Measurements from ENCODE around the gene C1QTNF7. TPM values are rescaled to one million over a fixed set of nuclear protein-coding genes. Genes with fewer than 3 reads are reported as not detected.

C1QTNF7 gene
- polyA plus RNA-seq, 1 of the 3 experiments (the other 2 are of a cell fraction): not detected

- Histone ChIP-seq H3K4me2 (no peak overlapping the region), H3K4me1 (ENCODE audit: control insufficient read depth in 1 of 2, insufficient read depth in 2 of 2, low read depth in 1 of 2, low read length in 1 of 2) (peaks cover 0 to 8% of the 10 kb centered on the region in 2 experiments; a peak in 1 of 4 replicates), H3K9me2 (no peaks in the 10 kb centered on the region), H3K27ac (ENCODE audit: low read depth in 2 of 2, low read length in 1 of 2) (no peak overlapping the region), H3K9ac (no peak overlapping the region), H3K79me2 (ENCODE audit: insufficient read depth) (no peaks in the 10 kb centered on the region), H3F3A (replicated peaks; ENCODE audit: insufficient read depth) (peaks cover 7% of the 10 kb centered on the region), H3K4me3 (ENCODE audit: low read depth in 2 of 2, low read length in 1 of 2) (no peak overlapping the region), H4K20me1 (ENCODE audit: insufficient read depth) (no peaks in the 10 kb centered on the region), H2AFZ (ENCODE audit: low read depth) (no peak overlapping the region), H3K36me3 (replicated peaks in 1 of 2; ENCODE audit: control insufficient read depth in 1 of 2, insufficient read depth in 2 of 2, low read length in 1 of 2) (no peaks in the 10 kb centered on the region), H3K9me3 (no peaks in the 10 kb centered on the region), H3K27me3 (ENCODE audit: insufficient read depth) (no peaks in the 10 kb centered on the region)
- no peak for DNase-seq
- CTCF ChIA-PET: interaction anchor here (1.5 kb wide), 1 partner anchor 17 kb away, joined by 3 read pairs; no protein-coding TSS in a partner anchor
- TF ChIP-seq TCF12 (IDR thresholded peaks at IDR 0.05) (no peak), SMC3 (IDR thresholded peaks at IDR 0.05; ENCODE audit: low read depth, low read length) (no peak), GABPA (IDR thresholded peaks at IDR 0.05; ENCODE audit: low read depth) (no peak), MXI1 (IDR thresholded peaks at IDR 0.05; ENCODE audit: low read depth, low read length) (no peak), CHD2 (IDR thresholded peaks at IDR 0.05; ENCODE audit: low read length, partially characterized antibody) (no peak), POLR2AphosphoS5 (IDR thresholded peaks at IDR 0.05; ENCODE audit: low read depth, low read length) (no peak)
- TF ChIP-seq, protein P1, sequence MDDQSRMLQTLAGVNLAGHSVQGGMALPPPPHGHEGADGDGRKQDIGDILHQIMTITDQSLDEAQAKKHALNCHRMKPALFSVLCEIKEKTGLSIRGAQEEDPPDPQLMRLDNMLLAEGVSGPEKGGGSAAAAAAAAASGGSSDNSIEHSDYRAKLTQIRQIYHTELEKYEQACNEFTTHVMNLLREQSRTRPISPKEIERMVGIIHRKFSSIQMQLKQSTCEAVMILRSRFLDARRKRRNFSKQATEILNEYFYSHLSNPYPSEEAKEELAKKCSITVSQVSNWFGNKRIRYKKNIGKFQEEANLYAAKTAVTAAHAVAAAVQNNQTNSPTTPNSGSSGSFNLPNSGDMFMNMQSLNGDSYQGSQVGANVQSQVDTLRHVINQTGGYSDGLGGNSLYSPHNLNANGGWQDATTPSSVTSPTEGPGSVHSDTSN (IDR thresholded peaks at IDR 0.05): no peak
- POLR2A ChIA-PET: no interaction called here
Observed at GRCh38 chr4:15417233-15417660, 10.6 kb upstream of the C1QTNF7 start.

GRCh38 chr4:15418956-15419355 lies 8.9 kb upstream of the C1QTNF7 start:
- peaks cover 7% of the 10 kb centered on the region for H3F3A ChIP-seq (replicated peaks; ENCODE audit: insufficient read depth)
- H2AFZ ChIP-seq (ENCODE audit: low read depth): no peak overlapping the region
- H3K4me1 ChIP-seq (ENCODE audit: control insufficient read depth in 1 of 2, insufficient read depth in 2 of 2, low read depth in 1 of 2, low read length in 1 of 2): no peaks in the 10 kb centered on the region; a peak in 1 of 4 replicates
- H3K9me2 ChIP-seq: no peaks in the 10 kb centered on the region
- no peak for DNase-seq
- H3K4me2 ChIP-seq: no peak overlapping the region
- H3K9ac ChIP-seq: no peak overlapping the region
- WGBS (ENCODE audit: low lambda C conversion rate): 86% methylated on average over 2 of the region's 2 CpGs
- no peak overlapping the region for H3K27ac ChIP-seq (ENCODE audit: low read depth in 2 of 2, low read length in 1 of 2)
- no peaks in the 10 kb centered on the region for H3K36me3 ChIP-seq (replicated peaks in 1 of 2; ENCODE audit: control insufficient read depth in 1 of 2, insufficient read depth in 2 of 2, low read length in 1 of 2)
- H4K20me1 ChIP-seq (ENCODE audit: insufficient read depth): no peaks in the 10 kb centered on the region
- TF ChIP-seq SMC3 (IDR thresholded peaks at IDR 0.05; ENCODE audit: low read depth, low read length) (no peak), MXI1 (IDR thresholded peaks at IDR 0.05; ENCODE audit: low read depth, low read length) (no peak), POLR2AphosphoS5 (IDR thresholded peaks at IDR 0.05; ENCODE audit: low read depth, low read length) (no peak), IRF3 (IDR thresholded peaks at IDR 0.05; ENCODE audit: low read depth, low read length) (no peak)
- H3K79me2 ChIP-seq (ENCODE audit: insufficient read depth): no peaks in the 10 kb centered on the region
- no peaks in the 10 kb centered on the region for H3K9me3 ChIP-seq
- H3K4me3 ChIP-seq (ENCODE audit: low read depth in 2 of 2, low read length in 1 of 2): no peak overlapping the region
- H3K27me3 ChIP-seq (ENCODE audit: insufficient read depth): no peaks in the 10 kb centered on the region
- CTCF ChIA-PET: interaction anchor here (0.9 kb wide), 1 partner anchor 38 kb away, joined by 3 read pairs; no protein-coding TSS in a partner anchor
- POLR2A ChIA-PET: no interaction called here

DNA sequence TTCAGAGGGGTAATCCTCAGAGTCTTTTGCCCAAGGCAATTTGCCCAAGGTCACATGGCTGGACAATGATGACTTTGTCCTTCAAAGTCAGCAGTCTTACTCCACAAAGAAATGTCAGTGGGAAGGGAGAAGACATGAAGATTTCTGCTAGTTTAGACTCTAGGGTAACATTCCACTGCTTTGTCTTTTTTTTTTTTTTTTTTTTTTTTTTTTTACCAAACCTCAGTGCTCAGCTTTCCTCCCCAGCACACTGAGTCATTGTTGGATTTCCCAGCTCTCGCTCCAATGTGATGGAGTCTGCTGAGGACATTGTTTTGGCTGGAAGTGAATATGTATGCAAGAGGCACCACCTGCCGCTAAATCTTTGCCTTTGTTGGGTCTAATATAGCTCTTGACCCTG lies 7.2 kb upstream of the C1QTNF7 start:
- Histone ChIP-seq H3K9ac (no peak overlapping the region), H3K27me3 (ENCODE audit: insufficient read depth) (no peaks in the 10 kb centered on the region), H3K4me1 (ENCODE audit: control insufficient read depth in 1 of 2, insufficient read depth in 2 of 2, low read depth in 1 of 2, low read length in 1 of 2) (no peaks in the 10 kb centered on the region), H3K79me2 (ENCODE audit: insufficient read depth) (no peaks in the 10 kb centered on the region), H3K9me3 (no peaks in the 10 kb centered on the region), H3F3A (replicated peaks; ENCODE audit: insufficient read depth) (no peaks in the 10 kb centered on the region), H4K20me1 (ENCODE audit: insufficient read depth) (no peaks in the 10 kb centered on the region), H2AFZ (ENCODE audit: low read depth) (no peak overlapping the region), H3K4me3 (ENCODE audit: low read depth in 2 of 2, low read length in 1 of 2) (no peak overlapping the region), H3K36me3 (replicated peaks in 1 of 2; ENCODE audit: control insufficient read depth in 1 of 2, insufficient read depth in 2 of 2, low read length in 1 of 2) (no peaks in the 10 kb centered on the region), H3K4me2 (no peak overlapping the region), H3K9me2 (no peaks in the 10 kb centered on the region), H3K27ac (ENCODE audit: low read depth in 2 of 2, low read length in 1 of 2) (no peak overlapping the region)
- POLR2A ChIA-PET: no interaction called here
- DNase-seq: no peak
- CTCF ChIA-PET: interaction anchor here (1.1 kb wide), 1 partner anchor 189 kb away, joined by 3 read pairs; no protein-coding TSS in a partner anchor
- 69% methylated on average over 2 of the region's 2 CpGs for WGBS (ENCODE audit: low lambda C conversion rate)
- TF ChIP-seq CHD2 (IDR thresholded peaks at IDR 0.05; ENCODE audit: low read length, partially characterized antibody) (no peak), MAX (IDR thresholded peaks at IDR 0.05; ENCODE audit: low read depth) (no peak), IRF3 (IDR thresholded peaks at IDR 0.05; ENCODE audit: low read depth, low read length) (no peak)

Measured in SK-N-SH (cell line).